ENCODE measurements around the gene PPIF.
A peak's percentile ranks its signal among the peaks of the same experiment; 100 is the strongest.

The PPIF gene

DNA sequence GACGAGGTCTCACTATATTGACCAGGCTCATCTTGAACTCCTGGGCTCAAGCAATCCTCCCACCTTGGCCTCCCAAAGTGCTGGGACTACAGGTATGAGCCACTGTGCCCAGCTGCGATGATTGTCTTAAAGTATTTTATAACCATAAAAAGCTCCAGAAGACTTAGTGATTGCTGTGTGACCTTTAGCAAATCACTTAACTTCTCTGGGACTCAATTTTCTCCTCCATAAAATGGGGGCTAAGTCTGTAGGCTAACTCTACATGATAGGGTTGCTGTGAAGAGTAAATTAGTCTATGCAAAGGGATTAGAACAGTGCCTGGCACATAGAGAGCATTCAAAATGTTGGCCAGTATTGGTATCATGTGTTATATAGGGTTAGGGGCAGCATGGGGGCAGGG is 42.8 kb downstream of the PPIF start:
- no peak for DNase-seq

DNA sequence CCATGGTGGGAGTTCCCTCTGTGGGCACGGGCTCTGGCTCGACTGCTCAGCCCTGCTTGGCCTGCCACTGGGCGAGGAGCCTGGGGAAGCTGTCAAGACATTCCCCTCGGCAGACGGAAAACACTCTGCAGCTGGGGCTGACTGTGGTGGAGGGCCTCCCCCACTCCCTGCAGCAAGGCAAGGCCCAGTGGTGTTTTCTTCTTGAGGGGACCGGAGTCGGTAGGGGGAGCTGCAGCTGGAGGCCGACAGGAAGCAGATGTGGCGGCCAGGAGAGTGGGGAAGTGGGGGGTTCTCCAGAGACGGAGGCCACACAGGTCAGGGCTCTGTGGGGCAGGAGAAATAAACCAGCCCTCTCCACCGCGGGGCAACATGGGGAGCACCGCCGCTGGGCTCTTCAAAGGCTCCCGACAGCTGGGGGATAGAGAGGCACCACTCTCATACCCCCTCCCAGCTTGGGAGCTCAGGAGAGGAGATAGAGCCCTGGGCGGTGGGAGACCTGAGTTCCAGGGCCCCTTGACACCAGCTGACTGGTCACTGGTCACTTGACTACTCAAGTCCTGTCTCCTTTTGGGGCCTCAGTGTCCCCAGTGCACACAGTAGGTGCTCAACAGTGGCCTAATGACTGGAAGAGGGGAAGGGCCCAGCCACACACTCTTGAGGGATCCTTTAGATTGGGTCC is 43.4 kb downstream of the PPIF start:
- DNase-seq, result no peak

DNA sequence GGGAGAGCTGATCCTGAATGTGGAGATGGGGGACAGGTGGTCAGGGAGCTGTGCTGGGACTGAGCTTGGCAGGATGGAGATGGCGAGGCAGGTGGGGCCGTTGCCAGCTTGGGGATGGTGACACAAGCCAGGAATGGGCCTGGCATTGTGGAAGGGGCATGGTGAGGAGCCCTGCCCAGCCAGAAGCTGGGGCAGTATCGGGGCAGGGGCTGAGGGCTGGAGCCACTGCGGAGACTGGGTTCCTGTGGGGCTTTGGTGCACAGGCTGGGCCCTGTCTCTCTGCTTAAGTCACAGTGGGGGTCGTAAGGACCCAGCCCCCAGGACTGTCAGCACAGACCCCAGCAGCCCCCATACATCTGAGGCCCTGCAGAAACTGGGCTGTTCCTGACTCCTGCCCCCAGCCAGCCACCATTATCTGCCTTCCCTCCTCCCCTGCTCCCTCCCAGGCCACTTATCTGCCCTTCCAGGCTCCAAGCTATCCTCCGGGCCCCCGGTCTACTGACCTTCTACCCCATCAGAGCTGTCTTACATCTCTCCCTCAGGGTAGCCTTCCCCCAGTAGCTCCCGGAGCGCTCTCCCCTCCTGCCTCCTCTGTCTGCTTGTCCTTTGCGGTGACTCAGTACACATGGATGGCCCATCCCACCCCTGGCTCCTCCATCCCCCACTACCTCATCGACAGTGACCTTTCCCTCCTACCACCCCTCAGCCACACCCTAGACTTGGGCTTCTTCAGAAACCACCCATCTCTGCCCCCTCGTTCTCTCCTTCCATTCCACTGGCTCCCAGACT is 44.2 kb downstream of the PPIF start:
- DNase-seq, result no peak

DNA sequence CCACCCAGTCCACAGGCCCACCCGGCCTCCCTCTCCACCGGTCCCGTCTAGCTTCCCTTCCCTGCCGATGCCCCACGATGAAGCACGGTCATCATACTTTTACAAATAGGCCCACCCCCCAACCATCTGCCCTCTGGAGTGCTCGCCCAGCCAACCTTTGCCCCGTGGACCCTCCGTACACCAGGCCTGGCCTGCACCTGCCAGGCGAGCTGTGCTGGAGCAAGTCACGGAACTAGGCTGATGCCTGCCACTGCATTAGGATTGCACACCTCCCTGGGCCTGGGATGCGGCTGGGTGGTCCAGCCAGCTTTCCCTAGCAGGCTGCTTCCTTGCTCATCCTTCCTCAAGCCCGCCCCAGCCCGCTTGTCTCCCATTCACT is 44.7 kb downstream of the PPIF start:
- DNase-seq, result no peak

DNA sequence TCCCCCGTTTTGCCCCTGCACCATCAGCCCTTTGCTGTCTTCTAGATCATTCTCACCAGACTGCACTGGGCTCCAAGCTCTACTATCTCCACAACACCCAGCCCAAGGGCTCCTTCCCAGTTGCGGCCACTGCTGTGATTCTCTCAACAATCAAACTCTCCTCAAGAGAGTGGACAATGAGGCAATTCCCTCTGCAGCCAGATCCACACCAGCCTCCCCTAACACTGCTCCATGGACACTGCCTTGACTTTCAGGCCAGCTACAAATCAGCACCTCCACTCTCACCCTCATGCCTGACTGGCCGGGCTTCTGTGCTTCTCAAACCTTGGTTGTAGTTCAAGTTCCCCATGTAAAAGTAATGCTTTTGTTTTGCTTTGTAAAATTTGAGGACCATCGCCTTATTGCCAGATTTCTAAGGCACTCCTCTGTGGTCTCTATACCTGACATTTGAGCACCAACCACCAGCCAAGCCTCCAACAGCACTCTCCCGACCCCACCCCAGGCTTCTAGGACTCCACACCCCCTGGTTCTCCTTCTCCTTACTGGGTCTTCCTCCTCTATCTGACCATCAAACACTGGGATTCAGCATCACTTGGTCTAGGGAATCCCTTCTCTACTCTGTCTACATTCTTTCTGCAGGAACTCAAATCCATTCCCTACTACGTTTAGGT is 45.4 kb downstream of the PPIF start:
- no peak for DNase-seq

DNA sequence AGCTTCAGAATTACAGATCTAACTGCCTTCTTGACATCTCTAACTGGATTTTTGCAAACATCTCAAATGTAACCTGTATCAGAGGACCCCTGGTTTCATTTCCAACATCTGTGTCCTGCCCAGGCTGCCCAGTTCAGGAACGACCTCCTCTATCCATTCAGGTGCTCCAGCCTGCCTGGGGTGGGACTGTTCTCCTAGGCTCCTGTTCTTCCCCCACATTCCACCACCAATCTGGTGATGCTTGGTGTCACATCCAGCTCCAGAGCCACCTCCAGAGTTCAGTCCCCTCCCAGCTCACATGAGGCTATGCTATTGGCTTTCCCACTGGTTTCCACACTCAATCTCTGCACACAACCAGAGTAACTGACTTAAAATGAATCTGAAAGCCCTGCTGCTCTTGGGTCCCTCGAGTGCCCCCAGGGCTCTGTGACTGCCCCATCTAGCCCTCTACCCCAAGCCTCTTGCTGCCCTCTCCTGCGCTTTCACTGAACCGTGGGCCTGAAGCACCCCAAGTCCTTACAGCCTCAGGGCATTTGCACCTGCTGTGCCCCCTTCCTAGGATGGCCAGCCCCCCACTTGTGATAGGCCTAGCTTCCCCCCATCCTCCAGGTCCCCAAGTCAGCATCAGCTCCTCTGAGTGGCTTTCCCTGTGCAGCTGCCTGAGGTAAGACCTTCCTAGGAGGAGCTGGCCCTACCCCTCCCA is 46.1 kb downstream of the PPIF start:
- DNase-seq, result no peak

DNA sequence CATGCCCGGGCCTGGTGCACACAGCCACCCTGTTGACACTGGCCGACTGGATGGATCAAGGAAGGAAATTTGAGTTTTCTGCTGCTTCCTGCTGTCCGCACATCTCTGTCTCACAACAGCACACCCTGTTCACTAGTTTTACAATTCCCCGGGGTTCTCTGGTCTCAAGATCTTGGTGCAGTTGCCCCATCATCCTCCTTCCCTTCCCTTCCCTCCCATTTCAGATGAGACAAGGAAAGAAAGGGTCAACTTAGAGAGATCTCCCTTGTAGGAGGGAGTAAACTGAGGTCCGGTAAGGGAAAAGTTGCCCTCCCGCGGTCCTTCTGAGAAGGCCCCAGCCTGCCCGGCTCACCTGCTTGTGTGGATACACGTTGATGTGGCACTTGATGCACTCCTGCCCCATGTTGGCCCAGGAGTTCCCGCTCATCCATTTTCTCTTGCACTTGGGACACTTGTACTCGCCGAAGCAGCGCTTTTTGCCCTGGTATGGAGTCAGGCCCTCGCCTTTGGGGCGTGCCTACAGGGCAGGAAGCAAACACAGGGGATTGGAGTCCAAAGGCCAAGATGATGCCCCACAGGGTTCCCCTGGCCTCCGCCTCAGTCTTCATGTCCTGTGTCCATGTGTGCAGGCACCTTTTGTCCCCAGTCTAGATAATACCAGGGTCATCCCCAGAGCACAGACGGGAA is 46.8 kb downstream of the PPIF start:
- DNase-seq, result no peak

DNA sequence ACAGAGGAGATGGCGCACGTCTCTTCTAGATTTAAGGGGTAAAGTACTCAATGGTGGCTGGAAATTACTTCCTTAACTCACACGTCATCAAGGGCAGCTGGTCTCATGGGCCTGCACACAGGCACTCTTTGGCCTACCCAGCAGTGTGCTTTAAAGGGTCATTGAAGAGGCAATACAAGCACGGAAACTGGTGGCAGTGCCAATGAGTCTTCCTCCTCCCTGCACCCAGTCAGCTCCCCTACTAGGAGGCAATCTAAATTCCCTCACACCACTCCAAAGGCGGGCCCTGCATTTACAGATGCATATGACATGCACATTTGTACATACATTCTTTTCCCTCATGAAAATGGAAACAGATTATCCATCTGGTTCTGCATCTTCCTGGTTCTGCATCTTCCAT is 47.4 kb downstream of the PPIF start:
- no peak for DNase-seq

DNA sequence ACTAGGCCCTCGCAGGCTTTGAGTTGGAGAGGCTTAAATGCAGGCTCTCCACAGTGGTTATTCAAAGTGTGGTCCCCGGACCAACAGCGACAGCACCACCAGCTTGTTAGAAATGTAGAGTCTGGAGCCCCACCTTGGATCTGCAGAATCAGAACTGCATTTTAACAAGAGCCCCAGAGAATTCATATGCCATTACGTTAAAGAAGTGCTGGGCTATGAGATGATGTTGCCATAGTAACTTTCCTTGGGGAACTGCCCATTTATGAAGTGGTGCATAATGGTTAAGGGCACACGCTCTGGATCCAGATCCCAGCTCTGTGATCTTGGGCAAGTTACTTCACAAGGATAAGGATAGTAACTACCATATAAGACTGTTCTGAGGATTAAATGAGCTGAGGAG is 49.3 kb downstream of the PPIF start:
- DNase-seq, result no peak

DNA sequence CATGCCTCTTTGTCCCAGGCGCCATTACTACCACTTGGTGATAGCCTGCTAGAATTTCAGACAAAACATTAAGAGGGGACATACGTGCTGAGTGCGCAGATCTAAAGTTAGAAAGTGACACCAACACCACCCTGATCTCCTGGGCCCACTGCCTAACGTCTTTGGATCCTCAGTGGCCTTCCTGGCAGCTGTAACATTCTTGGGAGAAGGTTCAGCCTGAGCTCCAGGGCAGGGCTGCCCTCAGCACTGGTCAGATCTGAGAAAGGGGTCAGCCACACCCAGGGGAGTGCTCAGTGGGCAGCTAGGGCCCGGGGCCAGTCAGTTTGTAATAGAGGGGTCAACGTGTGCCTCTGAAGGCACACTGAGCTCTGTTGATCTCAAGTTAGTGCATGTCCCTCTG is 49.8 kb downstream of the PPIF start:
- DNase-seq, result no peak

DNA sequence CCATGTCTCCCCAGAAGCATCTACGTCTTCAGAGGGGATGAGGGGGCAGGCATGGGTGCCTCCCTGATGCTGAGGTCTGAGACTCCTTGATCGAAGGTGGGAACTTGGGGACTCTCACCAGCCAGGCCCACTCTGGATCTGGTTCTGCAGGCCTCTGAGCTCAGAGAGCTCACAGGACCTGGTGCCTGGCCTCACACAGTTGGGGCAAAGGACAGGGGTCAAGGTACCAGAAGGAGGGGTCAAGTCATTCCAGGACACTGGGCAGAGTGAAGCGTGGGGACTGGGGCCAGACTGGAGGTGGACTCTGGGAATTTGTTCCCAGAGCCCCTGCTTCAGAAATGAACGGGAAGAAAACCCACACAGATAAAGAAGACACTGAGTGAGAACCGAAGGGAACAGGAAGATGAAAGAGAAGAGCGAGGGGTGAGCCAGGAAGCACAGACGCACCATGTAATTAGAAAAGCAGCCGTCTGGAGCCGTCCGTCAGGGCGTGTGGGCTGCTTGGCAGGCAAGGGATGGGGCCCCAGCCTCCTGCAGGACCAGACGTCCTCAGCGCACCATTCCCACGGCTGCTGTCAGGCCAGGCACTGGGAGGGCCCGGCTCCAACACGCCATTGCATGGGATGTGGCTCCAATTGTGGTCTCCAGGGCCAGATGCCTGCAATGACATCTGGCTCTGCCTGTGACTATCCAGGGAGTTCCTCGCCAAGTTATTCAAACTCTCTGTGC is 50.5 kb downstream of the PPIF start:
- DNase-seq, result no peak

DNA sequence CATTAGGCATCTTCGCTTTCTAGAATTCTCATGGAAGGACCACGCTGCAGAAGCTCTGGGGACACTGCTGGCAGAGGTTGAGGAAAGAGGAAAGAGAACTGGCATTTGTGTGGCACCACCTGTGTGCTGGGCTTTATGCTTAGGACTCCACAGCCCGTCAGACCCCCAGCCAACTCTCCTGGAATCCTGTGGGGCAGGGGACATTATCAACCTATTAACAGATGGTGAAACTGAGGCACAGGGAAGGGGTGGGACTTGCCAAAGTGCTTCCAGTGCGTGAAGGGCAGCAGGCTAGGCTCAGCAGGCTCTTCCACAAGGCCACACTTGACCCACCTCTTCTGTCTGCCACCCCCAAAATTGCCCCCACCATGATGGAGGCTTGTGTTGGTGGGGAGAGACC is 51.4 kb downstream of the PPIF start:
- no peak for DNase-seq

DNA sequence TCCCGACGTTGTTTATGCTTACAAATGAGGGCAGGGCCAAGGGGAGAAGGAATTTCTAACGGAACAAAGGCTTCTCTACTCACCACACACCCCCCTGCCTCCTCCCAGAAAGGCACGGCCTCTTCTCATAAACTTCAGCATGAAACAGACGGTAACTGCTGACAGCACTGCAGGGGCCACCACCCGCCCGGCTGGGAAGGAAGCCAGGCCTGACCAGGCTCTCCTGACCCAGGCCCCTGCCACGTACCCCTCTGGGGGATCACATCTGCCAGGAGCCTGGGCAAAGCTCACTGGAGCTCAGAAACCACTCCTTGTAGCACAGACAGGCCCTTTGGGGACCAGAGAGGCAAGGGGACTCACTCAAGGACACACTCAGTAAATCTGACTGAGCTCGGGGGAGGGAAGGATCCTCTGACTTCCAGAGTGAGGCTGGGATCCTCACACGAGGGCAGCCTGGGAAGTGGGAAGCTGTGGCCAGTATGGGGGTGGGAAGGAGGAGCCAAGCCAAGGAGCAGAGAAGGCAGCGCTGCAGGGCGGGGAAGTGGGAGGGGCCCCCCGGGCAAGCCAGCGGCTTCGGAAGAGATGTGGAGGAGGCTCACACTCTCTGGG is 52.1 kb downstream of the PPIF start:
- DNase-seq, result peak; percentile 96

DNA sequence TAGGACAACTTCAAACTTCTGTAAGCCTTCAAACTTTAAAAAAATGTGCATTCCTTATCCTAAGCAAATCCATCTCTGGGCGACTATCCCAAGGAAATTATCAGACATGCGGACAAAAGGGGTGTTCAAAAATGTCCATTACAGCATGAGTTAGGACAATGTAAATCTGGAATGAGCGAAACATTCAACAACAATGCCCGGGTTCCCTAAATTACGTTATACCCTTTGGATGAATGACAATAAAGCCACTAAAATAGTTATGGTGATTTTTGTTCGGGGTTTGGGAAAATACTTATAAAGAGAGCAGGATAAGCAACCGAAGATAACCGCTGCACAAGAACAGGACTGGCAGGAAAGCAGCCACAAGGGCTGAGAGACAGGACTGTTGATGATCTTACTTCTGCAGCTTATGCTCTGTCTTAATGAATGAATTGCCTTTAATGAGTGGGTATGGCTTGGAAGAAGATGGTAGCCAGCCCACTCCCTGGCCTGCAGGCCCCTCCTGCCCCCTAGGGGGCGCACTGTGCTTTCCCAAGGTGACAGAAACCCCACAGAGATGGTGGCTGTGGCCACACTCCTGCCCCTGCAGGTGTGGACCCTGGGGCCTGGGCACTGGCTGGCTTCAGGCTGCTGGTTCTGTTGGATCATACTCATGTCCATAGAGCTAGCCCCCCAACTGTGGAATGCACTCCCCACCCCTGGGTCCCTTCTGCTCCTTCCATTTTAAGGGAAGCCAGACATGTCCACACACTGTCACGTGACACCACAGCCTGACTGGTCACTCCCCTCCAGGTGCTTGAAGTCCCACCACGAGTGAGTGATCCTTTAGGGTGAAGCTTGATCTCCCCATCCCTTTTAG is 53.1 kb downstream of the PPIF start:
- no peak for DNase-seq

DNA sequence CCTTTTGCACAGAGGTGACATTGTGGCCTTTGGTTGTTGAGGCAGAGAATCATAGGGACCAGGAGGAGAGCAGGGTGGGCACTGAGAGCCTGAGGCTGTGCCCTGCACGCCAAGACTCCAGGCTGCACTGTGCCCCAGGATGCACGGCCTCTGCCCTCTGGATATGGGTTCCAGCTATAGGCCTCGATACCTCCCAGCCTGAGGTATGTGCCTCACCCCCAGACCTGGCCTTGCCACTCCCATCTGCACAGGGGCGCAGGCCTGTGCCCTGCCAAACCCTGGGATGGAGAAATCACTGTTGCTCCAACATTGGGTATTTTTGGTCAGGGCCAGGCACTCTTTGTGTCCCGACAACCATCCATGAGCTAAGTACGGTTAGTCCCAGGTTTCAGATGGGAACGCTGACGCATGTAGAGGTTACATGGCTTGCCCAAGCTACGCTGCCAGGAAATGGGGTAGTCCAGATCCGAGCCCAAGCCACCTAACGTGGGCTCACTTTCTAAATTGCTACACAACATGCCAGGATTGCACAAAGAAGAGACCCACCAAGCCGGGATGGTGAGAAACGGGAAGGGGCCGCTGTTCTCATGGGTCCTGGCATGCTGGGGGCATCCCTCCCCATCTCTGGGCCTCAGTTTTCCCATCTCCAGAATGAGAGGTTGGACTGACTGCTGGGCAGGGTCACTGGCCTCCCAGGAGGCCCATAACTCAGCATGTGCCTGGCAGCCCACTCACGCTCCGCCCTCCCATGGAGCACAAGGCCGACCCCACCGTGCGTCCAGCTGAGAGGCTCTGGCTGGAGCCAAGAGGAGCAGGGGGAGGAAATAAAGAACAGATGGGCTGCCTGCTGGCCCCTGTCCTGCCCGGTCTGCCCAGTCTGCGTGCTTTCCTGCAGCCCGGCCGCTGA is 54.0 kb downstream of the PPIF start:
- no peak for DNase-seq

DNA sequence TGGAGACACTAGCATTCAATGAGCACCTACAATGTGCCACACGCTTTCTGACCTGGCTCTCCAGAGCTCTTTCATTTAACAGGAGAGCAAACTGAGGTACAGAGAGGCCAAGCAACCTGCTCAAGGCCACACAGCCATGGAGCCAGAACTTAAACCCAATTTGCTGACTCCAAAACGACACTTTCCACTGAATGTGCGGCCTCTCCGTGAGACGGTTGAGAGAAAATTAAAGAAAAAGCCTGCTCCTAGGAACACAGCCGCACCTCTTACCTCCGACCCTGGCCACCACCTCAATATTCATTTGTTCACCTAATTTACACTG is 55.3 kb downstream of the PPIF start:
- DNase-seq, result no peak

DNA sequence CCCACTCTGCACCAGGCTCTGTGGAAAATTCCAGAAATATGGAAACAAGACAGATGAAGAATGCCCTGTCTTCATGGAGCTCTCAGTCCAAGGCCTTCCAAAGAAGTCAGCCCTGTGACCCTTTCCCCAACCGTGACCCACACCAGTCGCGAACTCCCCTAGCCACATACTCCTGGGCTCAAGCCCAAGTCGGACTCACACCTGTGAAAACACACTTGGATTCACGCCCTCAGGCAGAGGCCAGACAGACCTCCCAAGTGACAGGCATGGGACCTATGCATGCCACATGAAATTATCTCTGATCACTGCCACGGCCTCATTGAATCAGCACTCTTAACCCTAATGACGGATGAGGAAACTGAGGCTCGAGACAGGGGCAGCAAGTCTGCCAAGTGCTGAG is 55.7 kb downstream of the PPIF start:
- no peak for DNase-seq

DNA sequence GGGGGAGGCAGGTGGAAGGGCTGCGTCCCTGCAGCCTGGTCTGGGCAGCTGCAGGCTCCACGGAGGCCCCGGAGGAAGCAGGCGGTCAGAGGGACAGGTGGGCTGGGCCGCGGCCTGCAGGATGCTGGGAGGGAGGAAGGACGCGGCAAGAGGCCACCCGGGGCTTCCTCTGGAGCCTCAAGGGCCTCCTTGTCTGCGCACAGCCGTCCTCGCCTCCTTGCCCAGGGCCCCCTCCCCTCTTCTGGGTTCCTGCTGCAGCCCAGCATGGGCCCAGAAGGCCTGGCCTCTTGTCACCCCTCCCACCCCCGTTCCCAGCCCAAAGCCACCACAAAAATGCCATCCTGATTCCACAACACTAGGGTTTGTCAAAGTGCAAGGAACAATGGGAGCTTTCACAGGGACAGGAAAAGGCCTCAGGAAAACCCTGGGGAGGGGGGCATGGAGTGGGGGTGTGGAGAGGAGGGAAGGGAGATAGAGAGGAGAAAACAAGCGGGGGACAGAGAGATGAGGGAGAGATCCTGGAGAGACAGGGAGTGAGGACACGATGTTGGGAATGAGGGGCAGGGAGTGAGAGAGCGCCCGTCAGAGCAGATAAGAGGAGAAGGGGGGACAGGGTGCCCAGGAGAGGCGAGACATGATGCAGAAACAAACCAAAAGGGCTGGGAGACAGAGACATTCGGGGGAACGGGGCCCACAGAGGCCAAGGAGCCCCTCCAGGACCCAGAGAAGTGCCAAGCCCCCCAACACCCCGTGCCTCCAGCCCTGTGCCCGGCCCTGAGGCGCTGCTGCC is 56.4 kb downstream of the PPIF start:
- no peak for DNase-seq

DNA sequence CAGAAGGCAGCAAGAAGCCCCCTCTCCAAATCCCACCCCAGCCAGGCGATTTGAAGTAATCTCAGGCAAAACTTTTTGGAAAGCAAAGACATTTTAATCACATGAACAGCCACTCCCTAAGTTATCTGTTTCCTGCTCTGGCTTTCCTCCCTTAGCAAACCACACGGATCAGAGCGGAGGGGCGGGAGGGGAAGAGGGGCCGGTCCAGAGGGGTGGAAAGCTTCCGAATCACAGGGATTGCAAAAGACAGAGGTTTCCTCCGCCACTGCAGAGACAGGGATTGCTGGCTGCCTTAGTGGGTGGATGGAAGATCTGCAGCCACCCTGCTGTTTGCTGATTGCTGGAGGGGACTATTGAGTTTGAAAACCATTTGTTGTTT is 57.0 kb downstream of the PPIF start:
- DNase-seq, result no peak
